Stimulated activated CD4-positive, alpha-beta T cell treated with anti-CD3 and anti-CD28 coated beads, TNF-alpha, amount 100 ng/mL, for 24 hours (primary cell): ENCODE results near the gene MYLK4.
"Not testable (repeated sequence)": the region's sequence is repeated elsewhere in the genome, so short reads cannot be mapped to it uniquely, and the experiment has no call there.

Experiments used
- DNase-seq, 3 experiments: peaks; one replicate each; pipeline ENCODE4 v3.0.0-alpha.2; 2020; ENCODE audit warnings: low read depth in 3 of 3

Gene MYLK4

GRCh38 chr6:2780102-2780737 lies 29.5 kb upstream of the MYLK4 start:
- DNase-seq, result no peak

- DNase-seq, result no peak
These were observed 26.5 kb upstream of the MYLK4 start for GRCh38 chr6:2777249-2777648.

GRCh38 chr6:2775003-2775402 lies 24.3 kb upstream of the MYLK4 start:
- DNase-seq, result no peak

- DNase-seq, result no peak
These were observed 22.7 kb upstream of the MYLK4 start for GRCh38 chr6:2773449-2773848.

- no peak for DNase-seq
These were observed 22.1 kb upstream of the MYLK4 start for GRCh38 chr6:2772840-2773239.

GRCh38 chr6:2771079-2771478 lies 20.4 kb upstream of the MYLK4 start:
- no peak for DNase-seq

- DNase-seq, result no peak
These were observed 19.4 kb upstream of the MYLK4 start for GRCh38 chr6:2770171-2770570.

- no peak for DNase-seq
These were observed 18.0 kb upstream of the MYLK4 start for GRCh38 chr6:2768696-2769095.

- DNase-seq, result no peak
These were observed 17.2 kb upstream of the MYLK4 start for GRCh38 chr6:2767657-2768524.

GRCh38 chr6:2766767-2767656 lies 16.3 kb upstream of the MYLK4 start:
- DNase-seq, result no peak

GRCh38 chr6:2765896-2766766 lies 15.4 kb upstream of the MYLK4 start:
- peak in 1 of 3 experiments; percentile 36 for DNase-seq

GRCh38 chr6:2765166-2765895 lies 14.6 kb upstream of the MYLK4 start, which contains the start of gene WRNIP1:
Gene WRNIP1, plus strand, starts transcription at chr6:2765393. Its CDS starts 230 bp downstream, at chr6:2765623.
- peak; percentile 89 to 96 (median 94) for DNase-seq

- peak; percentile 40 to 54 (median 43) for DNase-seq
These were observed 14.0 kb upstream of the MYLK4 start for GRCh38 chr6:2764610-2765165.

GRCh38 chr6:2763876-2764540 lies 13.3 kb upstream of the MYLK4 start:
- DNase-seq, result no peak

- no peak for DNase-seq
These were observed 12.7 kb upstream of the MYLK4 start for GRCh38 chr6:2763345-2763841.

GRCh38 chr6:2762868-2763267 lies 12.1 kb upstream of the MYLK4 start:
- not testable (repeated sequence) for DNase-seq

- DNase-seq, result no peak
These were observed 10.4 kb upstream of the MYLK4 start for GRCh38 chr6:2760882-2761842.

GRCh38 chr6:2758980-2759379 lies 8.3 kb upstream of the MYLK4 start:
- DNase-seq, result no peak
